WTC11 (cell line): ENCODE measurements around the gene NR2F6. TPM values are rescaled to one million over a fixed set of nuclear protein-coding genes. Genes with fewer than 3 reads are reported as not detected.

ENCODE experiments used
- IRF2 ChIP-seq: sonication (generic); formaldehyde crosslinking; IDR thresholded peaks from 2 replicates; pipeline ENCODE4 v1.8.0; 2022; ENCODE audit warnings: low read depth, missing genetic modification reagents, borderline replicate concordance
- NFE2L1 ChIP-seq: sonication (generic); formaldehyde crosslinking; IDR thresholded peaks from 2 replicates; pipeline ENCODE4 v1.8.1; 2023; ENCODE audit warnings: missing genetic modification reagents
- RELA ChIP-seq: sonication (generic); formaldehyde crosslinking; IDR thresholded peaks from 2 replicates; pipeline ENCODE4 v1.8.1; 2022; ENCODE audit warnings: missing genetic modification reagents, mild to moderate bottlenecking, borderline replicate concordance
- SP1 ChIP-seq: sonication (generic); formaldehyde crosslinking; conservative IDR thresholded peaks from 2 replicates; pipeline ENCODE4 v1.8.1; 2022; ENCODE audit warnings: missing genetic modification reagents
- TCF7 ChIP-seq: sonication (generic); formaldehyde crosslinking; IDR thresholded peaks from 2 replicates; pipeline ENCODE4 v1.8.0; 2022; ENCODE audit warnings: mild to moderate bottlenecking, low read depth, missing genetic modification reagents, moderate library complexity
- TEAD1 ChIP-seq: sonication (generic); formaldehyde crosslinking; IDR thresholded peaks from 2 replicates; pipeline ENCODE4 v1.8.0; 2022; ENCODE audit warnings: mild to moderate bottlenecking, missing genetic modification reagents
- TEAD4 ChIP-seq: sonication (generic); formaldehyde crosslinking; IDR thresholded peaks from 2 replicates; pipeline ENCODE4 v1.8.0; 2022; ENCODE audit warnings: mild to moderate bottlenecking, missing genetic modification reagents
- ZNF416 ChIP-seq: fragments of 250-450 bp; sonication (Bioruptor Pico); IDR thresholded peaks from 2 replicates; pipeline ENCODE4 v1.9.0; 2021; ENCODE audit warnings: mild to moderate bottlenecking, inconsistent platforms
- total RNA-seq: library from RNA; stranded (reverse); gene quantifications from 3 replicates; pipeline ENCODE4 v1.2.3, GENCODE V29; 2021
- TF ChIP-seq, protein P1 (sequence below): fragments of 250-450 bp; sonication (Bioruptor Pico); IDR thresholded peaks from 2 replicates; pipeline ENCODE4 v1.9.0; 2021; ENCODE audit warnings: mild to moderate bottlenecking, borderline replicate concordance
- TF ChIP-seq, protein P2 (sequence below): sonication (generic); formaldehyde crosslinking; IDR thresholded peaks from 2 replicates; pipeline ENCODE4 v1.8.0; 2023; ENCODE audit warnings: missing genetic modification reagents
- TF ChIP-seq, protein P3 (sequence below): sonication (generic); formaldehyde crosslinking; IDR thresholded peaks from 2 replicates; pipeline ENCODE4 v1.8.1; 2022; ENCODE audit warnings: missing genetic modification reagents, borderline replicate concordance
- TF ChIP-seq, protein P4 (sequence below): fragments of 250-450 bp; sonication (Bioruptor Pico); conservative IDR thresholded peaks from 2 replicates; pipeline ENCODE4 v1.9.0; 2021; ENCODE audit warnings: mild to moderate bottlenecking
- TF ChIP-seq, protein P5 (sequence below): sonication (generic); formaldehyde crosslinking; IDR thresholded peaks from 2 replicates; pipeline ENCODE4 v1.8.0; 2022; ENCODE audit warnings: missing genetic modification reagents
- TF ChIP-seq, protein P6 (sequence below): fragments of 200-600 bp; IDR thresholded peaks from 2 replicates; pipeline ENCODE4 v1.8.0; 2022; ENCODE audit warnings: antibody characterized with exemption
- TF ChIP-seq, protein P7 (sequence below): sonication (generic); formaldehyde crosslinking; IDR thresholded peaks from 2 replicates; pipeline ENCODE4 v1.8.1; 2022; ENCODE audit warnings: low read depth, missing genetic modification reagents, borderline replicate concordance
- TF ChIP-seq, protein P8 (sequence below): sonication (generic); formaldehyde crosslinking; IDR thresholded peaks from 2 replicates; pipeline ENCODE4 v1.8.1; 2023; ENCODE audit warnings: mild to moderate bottlenecking, missing genetic modification reagents
- TF ChIP-seq, protein P9 (sequence below): sonication (generic); formaldehyde crosslinking; IDR thresholded peaks from 2 replicates; pipeline ENCODE4 v1.8.1; 2023; ENCODE audit warnings: mild to moderate bottlenecking, moderate library complexity, missing genetic modification reagents

The NR2F6 gene
- total RNA-seq, 1 experiment from 2014 or later: 145 TPM

DNA sequence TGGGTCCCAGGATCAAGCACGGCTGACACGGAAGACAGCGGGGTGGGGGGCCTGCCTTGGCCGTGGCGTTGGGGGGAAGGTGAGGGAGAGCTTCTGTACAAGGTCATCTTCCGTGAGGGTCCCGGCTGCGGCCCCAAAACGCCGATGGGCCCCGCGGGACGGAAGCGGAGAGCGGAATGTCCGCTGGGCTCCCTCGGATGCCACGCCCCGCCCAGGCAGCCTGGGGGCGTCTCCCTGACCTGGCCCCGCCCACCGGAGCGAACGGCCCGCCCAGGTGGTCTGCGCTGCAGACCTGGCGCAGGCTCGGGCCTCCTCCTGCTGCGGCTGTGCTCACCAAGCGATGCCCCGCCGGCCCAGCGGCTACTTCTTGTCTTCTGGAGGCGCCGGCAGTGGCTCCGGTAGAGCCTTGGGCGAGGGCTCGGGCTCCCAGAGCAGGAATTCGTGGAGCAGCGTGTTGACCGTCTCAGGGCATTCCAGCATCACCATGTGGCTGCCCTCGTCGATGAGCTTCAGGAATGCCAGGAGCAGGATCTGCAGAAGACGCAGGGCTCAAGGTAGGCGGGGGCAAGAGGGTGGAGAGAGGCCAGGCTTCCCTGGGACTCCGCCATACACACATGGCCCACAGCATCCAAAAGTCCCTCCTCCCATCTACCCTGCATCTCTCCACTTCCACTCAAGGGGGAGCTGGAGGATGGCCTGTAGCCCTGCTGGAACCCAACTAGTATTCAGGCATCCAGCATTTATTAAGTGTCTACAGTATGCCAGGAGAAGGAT, 46.8 kb upstream of the NR2F6 start (continued):
- TF ChIP-seq, protein P1, sequence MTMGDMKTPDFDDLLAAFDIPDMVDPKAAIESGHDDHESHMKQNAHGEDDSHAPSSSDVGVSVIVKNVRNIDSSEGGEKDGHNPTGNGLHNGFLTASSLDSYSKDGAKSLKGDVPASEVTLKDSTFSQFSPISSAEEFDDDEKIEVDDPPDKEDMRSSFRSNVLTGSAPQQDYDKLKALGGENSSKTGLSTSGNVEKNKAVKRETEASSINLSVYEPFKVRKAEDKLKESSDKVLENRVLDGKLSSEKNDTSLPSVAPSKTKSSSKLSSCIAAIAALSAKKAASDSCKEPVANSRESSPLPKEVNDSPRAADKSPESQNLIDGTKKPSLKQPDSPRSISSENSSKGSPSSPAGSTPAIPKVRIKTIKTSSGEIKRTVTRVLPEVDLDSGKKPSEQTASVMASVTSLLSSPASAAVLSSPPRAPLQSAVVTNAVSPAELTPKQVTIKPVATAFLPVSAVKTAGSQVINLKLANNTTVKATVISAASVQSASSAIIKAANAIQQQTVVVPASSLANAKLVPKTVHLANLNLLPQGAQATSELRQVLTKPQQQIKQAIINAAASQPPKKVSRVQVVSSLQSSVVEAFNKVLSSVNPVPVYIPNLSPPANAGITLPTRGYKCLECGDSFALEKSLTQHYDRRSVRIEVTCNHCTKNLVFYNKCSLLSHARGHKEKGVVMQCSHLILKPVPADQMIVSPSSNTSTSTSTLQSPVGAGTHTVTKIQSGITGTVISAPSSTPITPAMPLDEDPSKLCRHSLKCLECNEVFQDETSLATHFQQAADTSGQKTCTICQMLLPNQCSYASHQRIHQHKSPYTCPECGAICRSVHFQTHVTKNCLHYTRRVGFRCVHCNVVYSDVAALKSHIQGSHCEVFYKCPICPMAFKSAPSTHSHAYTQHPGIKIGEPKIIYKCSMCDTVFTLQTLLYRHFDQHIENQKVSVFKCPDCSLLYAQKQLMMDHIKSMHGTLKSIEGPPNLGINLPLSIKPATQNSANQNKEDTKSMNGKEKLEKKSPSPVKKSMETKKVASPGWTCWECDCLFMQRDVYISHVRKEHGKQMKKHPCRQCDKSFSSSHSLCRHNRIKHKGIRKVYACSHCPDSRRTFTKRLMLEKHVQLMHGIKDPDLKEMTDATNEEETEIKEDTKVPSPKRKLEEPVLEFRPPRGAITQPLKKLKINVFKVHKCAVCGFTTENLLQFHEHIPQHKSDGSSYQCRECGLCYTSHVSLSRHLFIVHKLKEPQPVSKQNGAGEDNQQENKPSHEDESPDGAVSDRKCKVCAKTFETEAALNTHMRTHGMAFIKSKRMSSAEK (CRISPR knock-in tag): no peak; the same call in 1 of the 2 replicates
- TF ChIP-seq, protein P2, sequence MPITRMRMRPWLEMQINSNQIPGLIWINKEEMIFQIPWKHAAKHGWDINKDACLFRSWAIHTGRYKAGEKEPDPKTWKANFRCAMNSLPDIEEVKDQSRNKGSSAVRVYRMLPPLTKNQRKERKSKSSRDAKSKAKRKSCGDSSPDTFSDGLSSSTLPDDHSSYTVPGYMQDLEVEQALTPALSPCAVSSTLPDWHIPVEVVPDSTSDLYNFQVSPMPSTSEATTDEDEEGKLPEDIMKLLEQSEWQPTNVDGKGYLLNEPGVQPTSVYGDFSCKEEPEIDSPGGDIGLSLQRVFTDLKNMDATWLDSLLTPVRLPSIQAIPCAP: no peak
- TF ChIP-seq IRF2 (CRISPR knock-in tag) (no peak), TCF7 (CRISPR knock-in tag) (no peak), TEAD1 (CRISPR knock-in tag) (peak; percentile 56; the same call in 1 of the 2 replicates), SP1 (peak; percentile 81), TEAD4 (CRISPR knock-in tag) (no peak), RELA (0 out of 2 replicates have a peak, but pooled peaks have one; percentile 40), NFE2L1 (no peak), ZNF416 (CRISPR knock-in tag) (no peak)
- TF ChIP-seq, protein P3, sequence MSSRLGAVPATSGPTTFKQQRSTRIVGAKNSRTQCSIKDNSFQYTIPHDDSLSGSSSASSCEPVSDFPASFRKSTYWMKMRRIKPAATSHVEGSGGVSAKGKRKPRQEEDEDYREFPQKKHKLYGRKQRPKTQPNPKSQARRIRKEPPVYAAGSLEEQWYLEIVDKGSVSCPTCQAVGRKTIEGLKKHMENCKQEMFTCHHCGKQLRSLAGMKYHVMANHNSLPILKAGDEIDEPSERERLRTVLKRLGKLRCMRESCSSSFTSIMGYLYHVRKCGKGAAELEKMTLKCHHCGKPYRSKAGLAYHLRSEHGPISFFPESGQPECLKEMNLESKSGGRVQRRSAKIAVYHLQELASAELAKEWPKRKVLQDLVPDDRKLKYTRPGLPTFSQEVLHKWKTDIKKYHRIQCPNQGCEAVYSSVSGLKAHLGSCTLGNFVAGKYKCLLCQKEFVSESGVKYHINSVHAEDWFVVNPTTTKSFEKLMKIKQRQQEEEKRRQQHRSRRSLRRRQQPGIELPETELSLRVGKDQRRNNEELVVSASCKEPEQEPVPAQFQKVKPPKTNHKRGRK (CRISPR knock-in tag): no peak
- TF ChIP-seq, protein P4, sequence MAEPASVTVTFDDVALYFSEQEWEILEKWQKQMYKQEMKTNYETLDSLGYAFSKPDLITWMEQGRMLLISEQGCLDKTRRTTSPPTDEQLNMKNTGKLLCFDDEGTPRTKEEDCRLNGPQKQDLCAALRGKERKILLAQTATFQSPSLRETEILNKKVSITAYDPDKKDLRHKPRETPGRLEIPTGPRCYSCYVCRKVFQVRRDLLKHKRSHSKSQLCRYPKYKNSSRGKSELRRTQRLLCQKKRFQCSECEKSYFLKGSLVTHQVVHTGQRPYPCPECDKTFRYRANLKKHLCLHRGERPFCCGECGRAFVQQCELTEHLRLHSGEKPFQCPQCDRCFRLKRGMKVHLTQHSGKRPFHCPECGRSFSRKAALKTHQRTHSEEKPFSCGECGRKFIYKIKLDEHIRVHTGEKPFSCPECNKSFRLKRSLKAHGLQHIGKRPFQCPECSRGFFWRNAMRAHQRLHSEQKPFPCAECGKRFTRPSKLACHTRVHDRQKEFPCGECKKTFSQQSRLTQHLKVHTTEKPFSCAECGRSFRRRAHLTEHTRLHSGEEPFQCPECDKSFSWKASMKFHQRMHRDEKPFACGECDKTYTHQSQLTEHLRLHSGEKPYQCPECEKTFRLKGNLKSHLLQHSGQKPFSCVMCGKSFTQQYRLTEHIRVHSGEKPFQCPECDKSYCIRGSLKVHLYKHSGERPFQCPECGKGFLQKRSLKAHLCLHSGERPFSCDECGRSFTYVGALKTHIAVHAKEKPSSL (CRISPR knock-in tag): no peak
- TF ChIP-seq, protein P5, sequence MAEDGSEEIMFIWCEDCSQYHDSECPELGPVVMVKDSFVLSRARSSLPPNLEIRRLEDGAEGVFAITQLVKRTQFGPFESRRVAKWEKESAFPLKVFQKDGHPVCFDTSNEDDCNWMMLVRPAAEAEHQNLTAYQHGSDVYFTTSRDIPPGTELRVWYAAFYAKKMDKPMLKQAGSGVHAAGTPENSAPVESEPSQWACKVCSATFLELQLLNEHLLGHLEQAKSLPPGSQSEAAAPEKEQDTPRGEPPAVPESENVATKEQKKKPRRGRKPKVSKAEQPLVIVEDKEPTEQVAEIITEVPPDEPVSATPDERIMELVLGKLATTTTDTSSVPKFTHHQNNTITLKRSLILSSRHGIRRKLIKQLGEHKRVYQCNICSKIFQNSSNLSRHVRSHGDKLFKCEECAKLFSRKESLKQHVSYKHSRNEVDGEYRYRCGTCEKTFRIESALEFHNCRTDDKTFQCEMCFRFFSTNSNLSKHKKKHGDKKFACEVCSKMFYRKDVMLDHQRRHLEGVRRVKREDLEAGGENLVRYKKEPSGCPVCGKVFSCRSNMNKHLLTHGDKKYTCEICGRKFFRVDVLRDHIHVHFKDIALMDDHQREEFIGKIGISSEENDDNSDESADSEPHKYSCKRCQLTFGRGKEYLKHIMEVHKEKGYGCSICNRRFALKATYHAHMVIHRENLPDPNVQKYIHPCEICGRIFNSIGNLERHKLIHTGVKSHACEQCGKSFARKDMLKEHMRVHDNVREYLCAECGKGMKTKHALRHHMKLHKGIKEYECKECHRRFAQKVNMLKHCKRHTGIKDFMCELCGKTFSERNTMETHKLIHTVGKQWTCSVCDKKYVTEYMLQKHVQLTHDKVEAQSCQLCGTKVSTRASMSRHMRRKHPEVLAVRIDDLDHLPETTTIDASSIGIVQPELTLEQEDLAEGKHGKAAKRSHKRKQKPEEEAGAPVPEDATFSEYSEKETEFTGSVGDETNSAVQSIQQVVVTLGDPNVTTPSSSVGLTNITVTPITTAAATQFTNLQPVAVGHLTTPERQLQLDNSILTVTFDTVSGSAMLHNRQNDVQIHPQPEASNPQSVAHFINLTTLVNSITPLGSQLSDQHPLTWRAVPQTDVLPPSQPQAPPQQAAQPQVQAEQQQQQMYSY (CRISPR knock-in tag): no peak
- TF ChIP-seq, protein P6, sequence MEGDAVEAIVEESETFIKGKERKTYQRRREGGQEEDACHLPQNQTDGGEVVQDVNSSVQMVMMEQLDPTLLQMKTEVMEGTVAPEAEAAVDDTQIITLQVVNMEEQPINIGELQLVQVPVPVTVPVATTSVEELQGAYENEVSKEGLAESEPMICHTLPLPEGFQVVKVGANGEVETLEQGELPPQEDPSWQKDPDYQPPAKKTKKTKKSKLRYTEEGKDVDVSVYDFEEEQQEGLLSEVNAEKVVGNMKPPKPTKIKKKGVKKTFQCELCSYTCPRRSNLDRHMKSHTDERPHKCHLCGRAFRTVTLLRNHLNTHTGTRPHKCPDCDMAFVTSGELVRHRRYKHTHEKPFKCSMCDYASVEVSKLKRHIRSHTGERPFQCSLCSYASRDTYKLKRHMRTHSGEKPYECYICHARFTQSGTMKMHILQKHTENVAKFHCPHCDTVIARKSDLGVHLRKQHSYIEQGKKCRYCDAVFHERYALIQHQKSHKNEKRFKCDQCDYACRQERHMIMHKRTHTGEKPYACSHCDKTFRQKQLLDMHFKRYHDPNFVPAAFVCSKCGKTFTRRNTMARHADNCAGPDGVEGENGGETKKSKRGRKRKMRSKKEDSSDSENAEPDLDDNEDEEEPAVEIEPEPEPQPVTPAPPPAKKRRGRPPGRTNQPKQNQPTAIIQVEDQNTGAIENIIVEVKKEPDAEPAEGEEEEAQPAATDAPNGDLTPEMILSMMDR: no peak
- TF ChIP-seq, protein P7, sequence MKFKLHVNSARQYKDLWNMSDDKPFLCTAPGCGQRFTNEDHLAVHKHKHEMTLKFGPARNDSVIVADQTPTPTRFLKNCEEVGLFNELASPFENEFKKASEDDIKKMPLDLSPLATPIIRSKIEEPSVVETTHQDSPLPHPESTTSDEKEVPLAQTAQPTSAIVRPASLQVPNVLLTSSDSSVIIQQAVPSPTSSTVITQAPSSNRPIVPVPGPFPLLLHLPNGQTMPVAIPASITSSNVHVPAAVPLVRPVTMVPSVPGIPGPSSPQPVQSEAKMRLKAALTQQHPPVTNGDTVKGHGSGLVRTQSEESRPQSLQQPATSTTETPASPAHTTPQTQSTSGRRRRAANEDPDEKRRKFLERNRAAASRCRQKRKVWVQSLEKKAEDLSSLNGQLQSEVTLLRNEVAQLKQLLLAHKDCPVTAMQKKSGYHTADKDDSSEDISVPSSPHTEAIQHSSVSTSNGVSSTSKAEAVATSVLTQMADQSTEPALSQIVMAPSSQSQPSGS: no peak
- TF ChIP-seq, protein P8, sequence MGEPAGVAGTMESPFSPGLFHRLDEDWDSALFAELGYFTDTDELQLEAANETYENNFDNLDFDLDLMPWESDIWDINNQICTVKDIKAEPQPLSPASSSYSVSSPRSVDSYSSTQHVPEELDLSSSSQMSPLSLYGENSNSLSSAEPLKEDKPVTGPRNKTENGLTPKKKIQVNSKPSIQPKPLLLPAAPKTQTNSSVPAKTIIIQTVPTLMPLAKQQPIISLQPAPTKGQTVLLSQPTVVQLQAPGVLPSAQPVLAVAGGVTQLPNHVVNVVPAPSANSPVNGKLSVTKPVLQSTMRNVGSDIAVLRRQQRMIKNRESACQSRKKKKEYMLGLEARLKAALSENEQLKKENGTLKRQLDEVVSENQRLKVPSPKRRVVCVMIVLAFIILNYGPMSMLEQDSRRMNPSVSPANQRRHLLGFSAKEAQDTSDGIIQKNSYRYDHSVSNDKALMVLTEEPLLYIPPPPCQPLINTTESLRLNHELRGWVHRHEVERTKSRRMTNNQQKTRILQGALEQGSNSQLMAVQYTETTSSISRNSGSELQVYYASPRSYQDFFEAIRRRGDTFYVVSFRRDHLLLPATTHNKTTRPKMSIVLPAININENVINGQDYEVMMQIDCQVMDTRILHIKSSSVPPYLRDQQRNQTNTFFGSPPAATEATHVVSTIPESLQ (CRISPR knock-in tag): no peak
- TF ChIP-seq, protein P9, sequence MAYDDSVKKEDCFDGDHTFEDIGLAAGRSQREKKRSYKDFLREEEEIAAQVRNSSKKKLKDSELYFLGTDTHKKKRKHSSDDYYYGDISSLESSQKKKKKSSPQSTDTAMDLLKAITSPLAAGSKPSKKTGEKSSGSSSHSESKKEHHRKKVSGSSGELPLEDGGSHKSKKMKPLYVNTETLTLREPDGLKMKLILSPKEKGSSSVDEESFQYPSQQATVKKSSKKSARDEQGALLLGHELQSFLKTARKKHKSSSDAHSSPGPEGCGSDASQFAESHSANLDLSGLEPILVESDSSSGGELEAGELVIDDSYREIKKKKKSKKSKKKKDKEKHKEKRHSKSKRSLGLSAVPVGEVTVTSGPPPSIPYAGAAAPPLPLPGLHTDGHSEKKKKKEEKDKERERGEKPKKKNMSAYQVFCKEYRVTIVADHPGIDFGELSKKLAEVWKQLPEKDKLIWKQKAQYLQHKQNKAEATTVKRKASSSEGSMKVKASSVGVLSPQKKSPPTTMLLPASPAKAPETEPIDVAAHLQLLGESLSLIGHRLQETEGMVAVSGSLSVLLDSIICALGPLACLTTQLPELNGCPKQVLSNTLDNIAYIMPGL (CRISPR knock-in tag): peak; percentile 92
